Measurements from ENCODE around the gene HSPD1.
A peak's percentile ranks its signal among the peaks of the same experiment; 100 is the strongest.

HSPD1 gene

GRCh38 chr2:197453123-197453913 is 46.3 kb downstream of the HSPD1 start, which contains the start of gene COQ10B (continued):
- TF ChIP-seq ZBTB21 (tag by site-specific recombination; IDR thresholded peaks at IDR 0.05) (0 out of 2 replicates have a peak, but pooled peaks have one; percentile 12), ZNF48 (tag by site-specific recombination; IDR thresholded peaks at IDR 0.05) (no peak), TSHZ1 (tag by site-specific recombination; IDR thresholded peaks at IDR 0.05; ENCODE audit: borderline replicate concordance) (no peak), KLF10 (tag by site-specific recombination; IDR thresholded peaks at IDR 0.05) (peak; percentile 67), ZNF571 (tag by site-specific recombination; IDR thresholded peaks at IDR 0.05) (no peak), ZFP37 (tag by site-specific recombination; IDR thresholded peaks at IDR 0.05) (peak; percentile 82; the same call in 1 of the 2 replicates), ZNF501 (tag by site-specific recombination; IDR thresholded peaks at IDR 0.05) (peak; percentile 80; the same call in 1 of the 2 replicates), WT1 (tag by site-specific recombination; IDR thresholded peaks at IDR 0.05) (0 out of 2 replicates have a peak, but pooled peaks have one; percentile 18), ZBTB7A (tag by site-specific recombination; IDR thresholded peaks at IDR 0.05; ENCODE audit: low read depth) (no peak), GLI2 (tag by site-specific recombination; IDR thresholded peaks at IDR 0.05; ENCODE audit: borderline replicate concordance, low read depth) (no peak), ZNF777 (tag by site-specific recombination; IDR thresholded peaks at IDR 0.05; ENCODE audit: borderline replicate concordance) (peak; percentile 78; the same call in 1 of the 2 replicates), MEIS1 (CRISPR knock-in tag; IDR thresholded peaks at IDR 0.05; ENCODE audit: borderline replicate concordance) (no peak), ZNF645 (tag by site-specific recombination; IDR thresholded peaks at IDR 0.05) (no peak), YY2 (tag by site-specific recombination; IDR thresholded peaks at IDR 0.05) (peak; percentile 78), ZNF621 (tag by site-specific recombination; IDR thresholded peaks at IDR 0.05) (no peak), SCRT1 (tag by site-specific recombination; IDR thresholded peaks at IDR 0.05; ENCODE audit: borderline replicate concordance) (no peak), IKZF3 (tag by site-specific recombination; IDR thresholded peaks at IDR 0.05) (peak; percentile 69; the same call in 1 of the 2 replicates), HOXA7 (CRISPR knock-in tag; IDR thresholded peaks at IDR 0.05; ENCODE audit: borderline replicate concordance) (no peak), ZNF521 (tag by site-specific recombination; IDR thresholded peaks at IDR 0.05) (no peak), ZBTB44 (tag by site-specific recombination; IDR thresholded peaks at IDR 0.05) (no peak), ZNF112 (tag by site-specific recombination; IDR thresholded peaks at IDR 0.05) (no peak), MZF1 (tag by site-specific recombination; IDR thresholded peaks at IDR 0.05; ENCODE audit: borderline replicate concordance) (no peak), ZNF37A (tag by site-specific recombination; IDR thresholded peaks at IDR 0.05) (no peak), ZNF221 (tag by site-specific recombination; IDR thresholded peaks at IDR 0.05; ENCODE audit: borderline replicate concordance) (no peak), ZNF692 (tag by site-specific recombination; IDR thresholded peaks at IDR 0.05) (peak; percentile 43; the same call in 1 of the 2 replicates), ZNF747 (tag by site-specific recombination; IDR thresholded peaks at IDR 0.05) (no peak), ZNF24 (tag by site-specific recombination; IDR thresholded peaks at IDR 0.05) (peak; percentile 41; the same call in 1 of the 2 replicates), PRDM4 (tag by site-specific recombination; IDR thresholded peaks at IDR 0.05) (no peak), ZNF354C (tag by site-specific recombination; IDR thresholded peaks at IDR 0.05; ENCODE audit: borderline replicate concordance, low read depth) (no peak), EGR2 (tag by site-specific recombination; IDR thresholded peaks at IDR 0.05; ENCODE audit: low read depth) (no peak)
